Measurements from ENCODE around the gene ARHGAP26. TPM values are rescaled to one million over a fixed set of nuclear protein-coding genes. Genes with fewer than 3 reads are reported as not detected.

The ARHGAP26 gene
- total and polyA plus RNA-seq, 2 experiments from 2014 or later, result 9.5 to 16.8 TPM

DNA sequence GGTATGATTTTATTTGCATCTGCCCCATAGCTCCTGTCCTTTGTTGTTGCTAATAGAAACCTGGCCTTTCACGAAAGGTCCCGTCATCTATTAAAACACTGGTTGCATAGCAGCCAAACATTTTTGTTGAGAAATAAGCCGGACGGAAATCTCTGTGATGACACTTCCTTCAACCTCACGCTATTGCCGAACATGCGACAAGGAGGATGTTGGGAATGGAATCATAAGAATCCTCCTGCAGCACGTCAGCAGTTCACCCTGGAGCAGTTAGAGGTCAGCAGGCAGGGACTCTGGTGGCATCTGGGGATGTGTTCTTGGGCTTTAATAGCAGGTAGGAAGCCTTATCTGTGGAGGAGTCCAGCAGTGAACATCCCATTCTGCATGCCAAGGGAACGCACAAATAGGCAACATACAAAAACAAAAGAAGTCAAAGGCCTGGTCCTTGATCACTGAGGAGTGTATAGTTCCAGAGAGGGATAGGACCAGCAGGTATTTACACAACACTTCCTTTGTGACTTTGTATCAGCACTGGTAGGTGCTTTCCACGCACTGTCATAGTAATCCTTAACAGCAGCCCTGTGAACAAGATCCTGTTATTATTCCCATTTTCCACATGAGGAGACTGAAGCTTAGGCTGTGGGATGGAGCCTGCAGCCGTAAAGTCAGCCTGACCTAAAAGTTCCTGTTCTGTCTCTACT, 33.4 kb downstream of the ARHGAP26 start:
- H3K27me3 ChIP-seq (ENCODE audit: insufficient read depth), result no peaks in the 10 kb centered on the region
- H3K27ac ChIP-seq (ENCODE audit: low read depth), result 0 out of 2 replicates have a peak overlapping the region, but pooled peaks have one; percentile 18
- H3K4me1 ChIP-seq (ENCODE audit: insufficient read depth), result peaks cover 18% of the 10 kb centered on the region
- no peaks in the 10 kb centered on the region for H3K36me3 Mint-ChIP-seq (ENCODE audit: low read depth)
- H3K79me2 ChIP-seq (replicated peaks; ENCODE audit: insufficient read depth), result peaks cover 63% of the 10 kb centered on the region
- no peak for DNase-seq (ENCODE audit: low spot score)
- no peak for ATAC-seq
- H3K4me2 ChIP-seq, result no peak overlapping the region
- TF ChIP-seq STAT1 (IDR thresholded peaks at IDR 0.05; ENCODE audit: unreplicated experiment) (no peak), JUNB (IDR thresholded peaks at IDR 0.05; ENCODE audit: unreplicated experiment) (no peak), REST (IDR thresholded peaks at IDR 0.05; ENCODE audit: unreplicated experiment) (no peak), CREB1 (CRISPR knock-in tag; IDR thresholded peaks at IDR 0.05; ENCODE audit: low read depth) (no peak), POLR2AphosphoS5 (IDR thresholded peaks at IDR 0.05; ENCODE audit: low read depth) (no peak), ZNF331 (CRISPR knock-in tag; IDR thresholded peaks at IDR 0.05; ENCODE audit: low read depth) (no peak), EZH2 (IDR thresholded peaks at IDR 0.05; ENCODE audit: low read depth, unreplicated experiment) (no peak), ZNF114 (CRISPR knock-in tag; IDR thresholded peaks at IDR 0.05) (no peak), NANOG (IDR thresholded peaks at IDR 0.05; ENCODE audit: borderline replicate concordance) (no peak), EZH2phosphoT487 (IDR thresholded peaks at IDR 0.05; ENCODE audit: unreplicated experiment) (no peak), ZNF462 (CRISPR knock-in tag; IDR thresholded peaks at IDR 0.05) (no peak)
- TF ChIP-seq, protein P1, sequence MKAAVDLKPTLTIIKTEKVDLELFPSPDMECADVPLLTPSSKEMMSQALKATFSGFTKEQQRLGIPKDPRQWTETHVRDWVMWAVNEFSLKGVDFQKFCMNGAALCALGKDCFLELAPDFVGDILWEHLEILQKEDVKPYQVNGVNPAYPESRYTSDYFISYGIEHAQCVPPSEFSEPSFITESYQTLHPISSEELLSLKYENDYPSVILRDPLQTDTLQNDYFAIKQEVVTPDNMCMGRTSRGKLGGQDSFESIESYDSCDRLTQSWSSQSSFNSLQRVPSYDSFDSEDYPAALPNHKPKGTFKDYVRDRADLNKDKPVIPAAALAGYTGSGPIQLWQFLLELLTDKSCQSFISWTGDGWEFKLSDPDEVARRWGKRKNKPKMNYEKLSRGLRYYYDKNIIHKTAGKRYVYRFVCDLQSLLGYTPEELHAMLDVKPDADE (IDR thresholded peaks at IDR 0.05), result no peak
- TF ChIP-seq, protein P2, sequence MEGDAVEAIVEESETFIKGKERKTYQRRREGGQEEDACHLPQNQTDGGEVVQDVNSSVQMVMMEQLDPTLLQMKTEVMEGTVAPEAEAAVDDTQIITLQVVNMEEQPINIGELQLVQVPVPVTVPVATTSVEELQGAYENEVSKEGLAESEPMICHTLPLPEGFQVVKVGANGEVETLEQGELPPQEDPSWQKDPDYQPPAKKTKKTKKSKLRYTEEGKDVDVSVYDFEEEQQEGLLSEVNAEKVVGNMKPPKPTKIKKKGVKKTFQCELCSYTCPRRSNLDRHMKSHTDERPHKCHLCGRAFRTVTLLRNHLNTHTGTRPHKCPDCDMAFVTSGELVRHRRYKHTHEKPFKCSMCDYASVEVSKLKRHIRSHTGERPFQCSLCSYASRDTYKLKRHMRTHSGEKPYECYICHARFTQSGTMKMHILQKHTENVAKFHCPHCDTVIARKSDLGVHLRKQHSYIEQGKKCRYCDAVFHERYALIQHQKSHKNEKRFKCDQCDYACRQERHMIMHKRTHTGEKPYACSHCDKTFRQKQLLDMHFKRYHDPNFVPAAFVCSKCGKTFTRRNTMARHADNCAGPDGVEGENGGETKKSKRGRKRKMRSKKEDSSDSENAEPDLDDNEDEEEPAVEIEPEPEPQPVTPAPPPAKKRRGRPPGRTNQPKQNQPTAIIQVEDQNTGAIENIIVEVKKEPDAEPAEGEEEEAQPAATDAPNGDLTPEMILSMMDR (conservative IDR thresholded peaks at IDR 0.05; ENCODE audit: low read depth in 2 of 2), result no peak
- no peaks in the 10 kb centered on the region for H3K36me3 ChIP-seq (ENCODE audit: insufficient read depth)
- H3K9me2 ChIP-seq (ENCODE audit: insufficient read depth), result no peaks in the 10 kb centered on the region
- H3K27me3 Mint-ChIP-seq (ENCODE audit: insufficient read depth, low read depth, poor library complexity), result peaks cover 2% of the 10 kb centered on the region
- H4K20me1 ChIP-seq (replicated peaks; ENCODE audit: insufficient read depth), result peaks cover 27% of the 10 kb centered on the region
- H3K4me3 Mint-ChIP-seq, result no peak overlapping the region
- H3K4me3 ChIP-seq, result no peak overlapping the region
- no peaks in the 10 kb centered on the region for H3K9me3 Mint-ChIP-seq
- H3K4me1 Mint-ChIP-seq, result peaks cover 30% of the 10 kb centered on the region
- no peak overlapping the region for H2AFZ ChIP-seq
- H3K27ac Mint-ChIP-seq, result no peak overlapping the region
- H3F3A ChIP-seq (replicated peaks; ENCODE audit: low read depth), result no peaks in the 10 kb centered on the region; the same call in 1 of the 2 replicates

All from GM23338 (cell line).